Testis (tissue), 2 donors: ENCODE measurements around the gene TMEM244.

Experiments
- POLR2A ChIP-seq: fragments of 450-650 bp; IDR thresholded peaks from one replicate; pipeline ENCODE4 v1.6.1; 2017; ENCODE audit warnings: antibody characterized with exemption, mild to moderate bottlenecking, moderate library complexity
- TF ChIP-seq, protein P1 (sequence below), 3 experiments: fragments of 450-650 bp in 2 of 3; fragments of 200-600 bp in 1 of 3; sonication (generic) in 1 of 3; IDR thresholded peaks; one replicate each; pipeline ENCODE4 v1.5.1; 2016 to 2019; ENCODE audit warnings: antibody characterized with exemption in 3 of 3, mild to moderate bottlenecking in 2 of 3, moderate library complexity in 1 of 3

DNA sequence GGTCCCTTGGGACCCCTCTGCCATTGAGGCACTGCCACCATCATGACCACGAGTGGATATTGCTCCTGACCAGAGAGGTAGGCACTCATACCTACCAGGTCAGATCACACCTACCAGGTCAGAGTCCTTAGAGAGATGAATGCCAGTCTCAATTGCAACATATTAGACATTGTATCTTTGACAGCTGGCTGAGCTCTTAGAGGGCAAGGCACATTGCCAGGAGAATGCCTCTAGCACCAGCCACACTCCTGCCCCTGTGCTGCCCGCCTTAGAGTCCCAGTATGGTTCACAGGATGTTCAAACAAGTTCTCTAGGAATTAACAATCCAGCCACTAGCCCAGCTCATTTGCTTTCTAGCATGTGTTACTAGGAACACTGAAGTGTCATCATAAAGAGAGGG is 65.9 kb downstream of the TMEM244 start:
- TF ChIP-seq, protein P1, sequence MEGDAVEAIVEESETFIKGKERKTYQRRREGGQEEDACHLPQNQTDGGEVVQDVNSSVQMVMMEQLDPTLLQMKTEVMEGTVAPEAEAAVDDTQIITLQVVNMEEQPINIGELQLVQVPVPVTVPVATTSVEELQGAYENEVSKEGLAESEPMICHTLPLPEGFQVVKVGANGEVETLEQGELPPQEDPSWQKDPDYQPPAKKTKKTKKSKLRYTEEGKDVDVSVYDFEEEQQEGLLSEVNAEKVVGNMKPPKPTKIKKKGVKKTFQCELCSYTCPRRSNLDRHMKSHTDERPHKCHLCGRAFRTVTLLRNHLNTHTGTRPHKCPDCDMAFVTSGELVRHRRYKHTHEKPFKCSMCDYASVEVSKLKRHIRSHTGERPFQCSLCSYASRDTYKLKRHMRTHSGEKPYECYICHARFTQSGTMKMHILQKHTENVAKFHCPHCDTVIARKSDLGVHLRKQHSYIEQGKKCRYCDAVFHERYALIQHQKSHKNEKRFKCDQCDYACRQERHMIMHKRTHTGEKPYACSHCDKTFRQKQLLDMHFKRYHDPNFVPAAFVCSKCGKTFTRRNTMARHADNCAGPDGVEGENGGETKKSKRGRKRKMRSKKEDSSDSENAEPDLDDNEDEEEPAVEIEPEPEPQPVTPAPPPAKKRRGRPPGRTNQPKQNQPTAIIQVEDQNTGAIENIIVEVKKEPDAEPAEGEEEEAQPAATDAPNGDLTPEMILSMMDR (IDR thresholded peaks at IDR 0.05): no peak
- no peak for TF ChIP-seq POLR2A
